T-helper 2 cell treated with Interferon-gamma antibody and Interleukin-4, amounts not matched to agents 100 ng/mL and 5 ng/mL, for 36 hours (primary cell): ENCODE measurements around the gene WDR87. TPM values are rescaled to one million over a fixed set of nuclear protein-coding genes. Genes with fewer than 3 reads are reported as not detected.

Experiments
- intact Hi-C: fragments of 100-400 bp; cut with micrococcal nuclease; formaldehyde crosslinking; loops from one replicate; pipeline ENCODE4 v1.15.1; 2023
- total RNA-seq: library from RNA; stranded (reverse); gene quantifications from 2 replicates; pipeline ENCODE4 v1.2.3, GENCODE V29; 2022

The WDR87 gene
- total RNA-seq: not detected in 2 replicates

- intact Hi-C loops: loop anchor here (2.0 to 5.0 kb wide), 5 partner anchors 141 to 535 kb away; partner anchors contain the start of genes KCNK6, YIF1B, ZNF527 and ZNF570
Observed at GRCh38 chr19:37905946-37906868, at the start of gene WDR87. Gene WDR87, minus strand, starts transcription at chr19:37906594. Its CDS starts 8,355 bp downstream, at chr19:37898239.

DNA sequence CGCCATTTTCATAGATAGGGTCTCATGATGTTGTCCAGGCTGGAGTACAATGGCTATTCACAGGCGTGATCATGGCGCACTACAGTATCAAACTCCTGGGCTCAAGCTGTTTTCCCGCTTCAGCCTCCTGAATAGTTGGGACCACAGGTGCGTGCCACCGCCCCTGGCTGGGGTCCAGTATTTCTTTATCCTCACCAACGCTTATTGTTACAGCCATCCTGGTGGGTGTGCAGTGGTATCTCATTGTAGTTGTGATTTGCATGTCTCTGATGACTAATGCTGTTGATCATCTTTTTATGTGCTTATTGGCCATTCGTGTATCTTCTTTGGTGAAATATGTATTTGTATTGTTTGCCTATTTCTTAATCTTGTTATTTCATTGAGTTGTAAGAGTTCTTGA is 49.6 kb upstream of the WDR87 start:
- intact Hi-C loops: no loop called here

- intact Hi-C loops: no loop called here
Observed at GRCh38 chr19:37954421-37954874, 48.1 kb upstream of the WDR87 start.

GRCh38 chr19:37953918-37954303 is 47.5 kb upstream of the WDR87 start:
- intact Hi-C loops: no loop called here

- intact Hi-C loops: no loop called here
Observed at GRCh38 chr19:37953171-37953917, 47.0 kb upstream of the WDR87 start.

- intact Hi-C loops: no loop called here
Observed at GRCh38 chr19:37951816-37952210, 45.4 kb upstream of the WDR87 start.

- intact Hi-C loops: no loop called here
Observed at GRCh38 chr19:37950471-37951175, 44.2 kb upstream of the WDR87 start.

DNA sequence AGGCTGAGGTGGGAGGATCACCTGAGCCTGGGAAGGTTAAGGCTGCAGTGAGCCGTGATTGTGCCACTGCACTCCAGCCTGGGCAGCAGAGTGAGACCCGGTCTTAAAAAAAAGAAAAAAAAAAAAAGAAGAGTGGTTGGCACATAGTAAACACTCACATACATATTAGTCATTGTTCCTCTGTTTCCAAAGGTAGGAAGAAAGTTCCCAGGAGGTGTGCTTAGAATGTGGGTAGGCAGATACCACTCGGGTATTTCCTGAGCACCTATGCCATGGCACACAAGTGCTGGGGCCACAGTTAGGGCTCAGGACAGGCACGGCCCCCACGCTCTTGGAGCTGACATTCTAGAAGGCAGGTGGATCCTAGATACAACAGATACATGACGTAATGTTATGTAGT is 42.0 kb upstream of the WDR87 start:
- intact Hi-C loops: no loop called here

GRCh38 chr19:37947778-37948177 is 41.4 kb upstream of the WDR87 start:
- intact Hi-C loops: no loop called here

DNA sequence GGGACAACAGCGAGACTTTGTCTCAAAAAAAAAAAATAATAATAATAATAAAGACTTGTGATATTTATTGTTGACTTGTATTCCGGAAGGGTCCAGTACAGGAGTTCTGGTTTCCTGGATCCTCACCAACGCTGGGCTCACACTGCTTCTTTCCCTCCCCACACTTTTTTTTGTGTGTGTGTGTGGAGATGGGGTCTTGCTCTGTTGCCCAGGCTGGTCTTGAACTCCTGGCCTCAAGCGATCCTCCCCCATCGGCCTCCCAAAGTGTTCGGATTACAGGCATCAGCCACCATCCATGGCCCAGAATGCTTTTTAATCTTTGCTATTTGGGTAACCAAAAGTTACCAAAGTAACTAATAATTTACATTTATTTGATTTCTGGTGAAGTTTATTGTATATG is 39.7 kb upstream of the WDR87 start:
- intact Hi-C loops: no loop called here

GRCh38 chr19:37943480-37943879 is 37.1 kb upstream of the WDR87 start:
- intact Hi-C loops: no loop called here

DNA sequence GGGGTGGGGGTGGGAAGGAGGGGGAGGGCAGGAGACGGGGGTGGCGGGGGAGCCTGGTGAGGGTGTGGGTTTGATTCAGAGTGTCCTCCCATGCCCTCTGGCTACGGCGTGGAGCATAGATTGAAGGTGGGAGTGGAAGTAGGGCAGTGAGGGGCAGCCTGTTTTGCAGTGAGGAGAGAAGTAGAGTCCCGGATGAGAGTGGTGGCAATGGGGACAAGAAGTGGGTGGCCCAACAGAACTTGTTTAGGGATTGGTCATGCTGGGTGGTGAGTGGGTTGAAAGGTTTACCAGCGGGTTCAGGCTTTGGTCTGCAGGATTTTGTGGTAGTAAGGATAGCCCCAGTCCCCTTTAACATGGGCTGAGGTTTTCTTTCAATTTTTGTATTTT is 36.1 kb upstream of the WDR87 start:
- intact Hi-C loops: no loop called here

DNA sequence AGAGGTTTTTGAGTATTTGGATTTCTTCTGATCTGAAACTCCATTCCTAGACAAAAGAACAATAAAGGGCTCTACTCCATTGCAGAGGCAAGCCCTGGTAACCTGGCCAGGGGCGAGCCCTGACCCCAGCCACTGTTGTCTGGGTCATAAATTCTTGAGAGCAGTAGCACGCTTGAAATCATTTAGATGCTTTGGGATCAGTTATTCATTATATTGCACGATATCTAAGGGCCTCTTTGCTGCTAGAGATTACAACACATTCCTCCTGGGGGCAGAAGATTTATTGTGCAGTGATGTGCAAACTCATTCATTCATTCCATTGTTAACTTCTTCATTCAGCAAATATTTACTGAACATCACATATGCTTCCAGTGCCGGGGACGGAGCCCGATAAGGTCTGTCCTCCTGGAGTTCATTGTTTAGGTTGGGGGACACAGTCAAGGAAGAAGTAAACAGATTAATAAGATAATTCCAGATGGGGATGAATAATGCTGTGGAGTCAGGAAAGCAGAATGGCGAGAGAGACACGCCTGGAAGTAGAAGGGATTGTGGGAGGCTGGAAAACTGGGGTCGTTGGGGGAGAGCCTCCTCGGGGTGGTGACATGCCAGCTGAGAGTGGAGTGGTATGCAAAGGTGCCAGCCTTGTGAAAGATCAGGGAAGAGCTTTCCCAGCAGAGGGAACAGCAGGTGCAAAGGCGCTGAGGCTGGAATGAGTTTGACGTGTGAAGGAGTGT is 35.6 kb upstream of the WDR87 start:
- intact Hi-C loops: no loop called here

DNA sequence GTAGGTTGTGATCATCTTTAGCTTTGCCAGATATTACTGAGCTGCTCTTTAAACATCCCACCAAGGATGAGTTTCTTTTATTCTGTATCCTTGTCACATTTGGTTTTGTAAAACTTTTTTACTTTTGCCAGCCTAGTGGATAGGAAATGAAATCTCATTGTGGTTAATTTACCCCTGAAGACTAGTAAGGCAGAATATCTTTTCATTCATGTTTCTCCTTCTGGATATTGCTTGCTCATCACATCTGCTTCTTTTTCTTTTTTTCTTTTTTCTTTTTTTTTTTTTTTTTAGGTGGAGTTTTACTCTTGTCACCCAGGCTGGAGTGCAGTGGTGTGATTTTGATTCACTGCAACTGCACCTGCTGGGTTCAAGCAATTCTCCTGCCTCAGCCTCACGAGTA is 32.0 kb upstream of the WDR87 start:
- intact Hi-C loops: no loop called here

DNA sequence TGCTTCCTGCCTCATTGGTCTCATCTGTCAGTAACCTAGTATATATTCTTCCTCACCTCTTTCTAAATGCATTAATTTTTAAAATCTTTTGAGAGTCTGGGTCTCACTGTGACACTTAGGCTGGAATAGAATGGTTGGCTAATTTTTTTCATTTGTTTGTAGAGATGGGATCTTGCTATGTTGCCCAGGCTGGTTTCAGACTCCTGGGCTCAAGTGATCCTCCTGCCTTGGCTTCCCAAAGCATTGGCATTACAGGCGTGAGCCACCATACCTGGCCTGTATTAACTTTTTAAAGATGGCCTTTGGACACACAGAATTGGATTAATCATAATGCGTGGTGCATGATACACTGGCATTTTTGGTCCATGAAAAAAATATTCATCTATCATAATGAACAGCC is 30.5 kb upstream of the WDR87 start:
- intact Hi-C loops: no loop called here

DNA sequence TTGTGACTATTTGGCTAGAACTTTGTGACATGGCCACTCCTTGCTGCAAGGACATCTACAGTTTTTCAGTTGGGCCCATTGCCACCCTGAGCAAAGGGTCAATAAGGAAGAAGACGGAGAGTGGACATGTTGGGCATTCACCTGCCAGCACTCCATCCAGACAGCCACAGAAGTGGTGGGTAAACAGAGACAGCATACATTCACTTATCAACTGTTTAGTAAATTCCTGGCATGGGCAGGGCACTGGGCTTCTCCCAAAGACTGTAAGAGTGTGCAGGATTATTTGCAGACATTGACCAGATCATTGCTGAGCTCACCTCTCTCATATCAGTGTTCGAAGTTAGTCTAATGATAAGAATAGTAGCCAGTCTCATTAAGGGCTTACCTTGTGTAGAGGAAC is 29.8 kb upstream of the WDR87 start:
- intact Hi-C loops: no loop called here

GRCh38 chr19:37935341-37935740 is 28.9 kb upstream of the WDR87 start:
- intact Hi-C loops: no loop called here

DNA sequence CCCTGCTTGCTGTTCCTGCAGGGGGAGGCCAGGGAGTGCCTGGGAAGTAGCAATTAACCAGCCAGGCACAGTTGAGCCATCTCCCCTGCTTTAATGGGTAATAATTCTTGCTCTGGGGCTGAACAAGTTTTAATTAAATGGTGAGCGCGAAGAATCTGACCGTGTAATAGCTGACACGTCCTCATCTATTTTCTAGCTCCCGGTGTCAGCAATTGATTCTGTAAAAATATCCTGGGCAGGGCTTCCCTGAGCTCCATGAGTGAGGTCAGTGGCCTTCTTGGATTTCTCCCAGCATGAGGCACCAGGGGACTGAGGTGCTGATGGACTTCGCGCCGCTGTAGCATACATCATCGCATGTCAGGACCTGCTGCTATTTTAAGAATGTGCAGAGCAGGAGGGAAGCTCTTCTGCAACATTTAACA is 27.6 kb upstream of the WDR87 start:
- intact Hi-C loops: no loop called here

DNA sequence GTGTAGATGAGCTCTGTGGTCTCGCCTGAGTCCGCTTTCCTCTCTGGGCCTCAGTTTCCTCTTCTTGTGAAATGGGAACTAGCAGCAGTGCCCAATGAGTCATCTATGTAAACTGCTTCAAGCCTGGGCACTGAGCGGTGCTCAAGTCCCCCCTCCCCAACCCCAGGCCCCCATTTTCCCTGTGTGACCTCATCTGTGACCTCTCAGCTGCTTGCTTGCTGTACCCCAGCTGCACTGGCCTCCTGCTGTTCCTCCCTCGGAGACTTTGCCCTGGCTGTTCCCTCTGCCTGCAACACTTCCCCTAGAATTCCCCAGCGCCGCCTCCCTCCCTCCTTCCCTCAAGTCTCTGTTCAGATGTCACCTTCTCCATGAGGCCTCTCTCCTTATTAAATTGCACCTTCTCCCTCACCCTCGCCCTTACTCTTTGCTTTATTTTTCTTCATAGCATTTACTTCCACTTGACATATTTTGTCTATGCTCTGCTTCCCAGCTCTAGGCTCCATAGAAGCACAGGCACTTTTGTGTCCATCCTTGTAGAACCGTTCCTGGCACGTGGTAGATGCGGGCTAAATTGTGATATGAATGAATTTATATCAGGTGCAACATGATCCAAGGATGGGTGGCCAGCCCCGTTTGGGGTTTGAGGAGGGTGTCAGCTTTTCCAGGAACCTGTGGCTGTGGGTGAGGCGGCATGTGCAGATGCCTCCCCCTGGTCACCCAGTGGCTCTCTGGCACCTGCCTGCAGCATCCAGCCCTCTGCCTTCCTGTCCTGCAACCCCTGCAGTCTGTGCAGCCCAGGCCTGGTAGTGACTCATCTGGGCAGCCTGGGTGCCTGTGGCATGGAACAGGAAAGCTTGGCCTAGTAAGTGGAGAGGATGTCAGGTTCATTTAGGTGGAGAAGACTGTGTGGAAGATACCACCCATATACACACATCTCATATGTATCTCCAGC is 26.9 kb upstream of the WDR87 start:
- intact Hi-C loops: no loop called here
